Activated CD8-positive, alpha-beta T cell treated with anti-CD3 and anti-CD28 coated beads for 36 hours (primary cell): Measurements from ENCODE around the gene ESX1. TPM values are rescaled to one million over a fixed set of nuclear protein-coding genes. Genes with fewer than 3 reads are reported as not detected.

ENCODE experiments used
- ATAC-seq: fragments of 200-7000 bp; cut with Tn5 transposase; one replicate; pipeline ENCODE4 v1.10.0; 2021; ENCODE audit warnings: mild to moderate bottlenecking, moderate library complexity
- CTCF ChIA-PET: fragments of 350-600 bp; sonication (Branson Sonifier 250); formaldehyde crosslinking; loops from one replicate; lab custom pipeline; 2021; ENCODE audit warnings: antibody characterized with exemption; lab: Charles Lee
- POLR2A ChIA-PET: fragments of 350-600 bp; sonication (Branson Sonifier 250); formaldehyde crosslinking; loops from one replicate; lab custom pipeline; 2021; ENCODE audit warnings: antibody characterized with exemption; lab: Charles Lee
- DNase-seq: peaks from one replicate; pipeline ENCODE4 v3.0.0-alpha.2; 2020
- H3K27ac Mint-ChIP-seq: one replicate; pipeline ENCODE4 v1.8.0; 2021; ENCODE audit warnings: mild to moderate bottlenecking, mixed read lengths
- H3K27me3 Mint-ChIP-seq: one replicate; pipeline ENCODE4 v1.8.0; 2021; ENCODE audit warnings: mixed read lengths
- H3K36me3 Mint-ChIP-seq: one replicate; pipeline ENCODE4 v1.8.0; 2021; ENCODE audit warnings: low read depth, mixed read lengths
- H3K4me1 Mint-ChIP-seq: one replicate; pipeline ENCODE4 v1.8.0; 2021; ENCODE audit warnings: low read depth, mixed read lengths
- H3K4me3 Mint-ChIP-seq: one replicate; pipeline ENCODE4 v1.8.0; 2021; ENCODE audit warnings: mild to moderate bottlenecking, moderate library complexity, mixed read lengths
- H3K9me3 Mint-ChIP-seq: one replicate; pipeline ENCODE4 v1.8.0; 2021; ENCODE audit warnings: mixed read lengths
- intact Hi-C: fragments of 100-400 bp; cut with micrococcal nuclease; formaldehyde crosslinking; loops from one replicate; pipeline ENCODE4 v1.10.0; 2022
- total RNA-seq, 2 experiments: library from RNA; stranded (reverse); gene quantifications; one replicate each; pipeline ENCODE4 v1.2.3, GENCODE V29; 2021
- TF ChIP-seq, protein P1 (sequence below): fragments of 200-600 bp; IDR thresholded peaks from one replicate; pipeline ENCODE4 v1.8.0; 2022; ENCODE audit warnings: antibody characterized with exemption, mild to moderate bottlenecking

Gene ESX1
- total RNA-seq = not detected

DNA sequence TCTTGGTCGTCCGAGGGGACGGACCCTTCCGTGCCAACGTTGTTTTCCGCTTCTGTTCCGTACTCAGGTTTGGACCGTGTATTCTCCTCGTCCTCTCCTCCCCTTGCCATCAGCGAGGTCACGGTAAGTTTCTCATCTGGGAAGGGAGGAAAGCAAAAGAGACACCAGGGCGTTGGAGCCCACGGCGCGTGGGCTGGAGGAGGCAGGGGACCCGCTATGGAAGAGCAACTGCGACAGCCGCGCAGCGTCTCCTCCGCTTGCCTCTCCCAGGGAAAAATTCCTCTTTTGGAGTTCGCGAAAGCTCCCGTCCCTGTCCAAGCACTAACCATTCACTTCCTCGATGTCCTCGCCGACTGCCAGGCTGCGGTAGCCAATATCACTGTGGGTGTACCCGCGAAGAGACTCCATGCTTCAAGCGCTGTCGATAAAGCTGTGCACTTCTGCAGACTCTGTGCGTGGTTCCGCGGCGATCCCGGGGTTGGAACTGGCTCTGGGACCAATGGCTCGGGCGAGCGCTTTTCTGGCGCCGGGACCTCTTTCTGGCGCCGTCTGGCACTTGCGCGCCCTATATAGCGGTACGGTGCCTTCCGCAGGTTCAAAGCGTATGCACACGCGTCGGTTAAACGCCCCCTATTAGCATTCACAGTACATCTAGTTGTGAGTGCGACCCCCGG, at the start of gene ESX1:
Gene ESX1, minus strand, starts transcription at position 492 of the 674 bp plus-strand sequence. Its CDS starts 84 bp downstream, at position 408.
- no peak for ATAC-seq
- H3K27me3 Mint-ChIP-seq = peaks cover 29% of the 10 kb centered on the region
- no peaks in the 10 kb centered on the region for H3K9me3 Mint-ChIP-seq

DNA sequence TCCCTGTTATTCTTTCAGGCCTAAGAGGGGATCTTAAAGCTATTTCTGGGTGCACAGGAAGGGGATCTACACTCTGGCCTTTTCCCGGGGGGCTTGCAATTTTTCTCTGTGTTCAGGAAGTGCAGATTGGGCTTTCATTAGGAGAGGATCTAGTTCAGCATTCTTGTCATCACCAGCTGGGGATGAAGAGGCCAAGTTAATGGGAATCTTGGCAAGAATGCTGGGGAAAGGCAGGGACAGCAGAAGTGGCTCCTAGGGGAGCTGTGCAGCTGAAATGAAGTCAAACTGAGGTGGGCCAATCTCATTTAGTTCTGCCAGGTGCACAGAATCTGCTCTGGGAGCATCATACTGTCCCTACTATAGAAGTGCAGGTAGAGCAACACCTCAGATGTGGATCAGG, 40.9 kb upstream of the ESX1 start:
- Mint-ChIP-seq H3K36me3 (no peaks in the 10 kb centered on the region), H3K4me1 (no peaks in the 10 kb centered on the region), H3K9me3 (no peaks in the 10 kb centered on the region), H3K27ac (no peak overlapping the region), H3K27me3 (peaks cover 5% of the 10 kb centered on the region), H3K4me3 (no peak overlapping the region)
- ChIA-PET CTCF (no interaction called here), POLR2A (no interaction called here)
- intact Hi-C loops = no loop called here
- TF ChIP-seq, protein P1, sequence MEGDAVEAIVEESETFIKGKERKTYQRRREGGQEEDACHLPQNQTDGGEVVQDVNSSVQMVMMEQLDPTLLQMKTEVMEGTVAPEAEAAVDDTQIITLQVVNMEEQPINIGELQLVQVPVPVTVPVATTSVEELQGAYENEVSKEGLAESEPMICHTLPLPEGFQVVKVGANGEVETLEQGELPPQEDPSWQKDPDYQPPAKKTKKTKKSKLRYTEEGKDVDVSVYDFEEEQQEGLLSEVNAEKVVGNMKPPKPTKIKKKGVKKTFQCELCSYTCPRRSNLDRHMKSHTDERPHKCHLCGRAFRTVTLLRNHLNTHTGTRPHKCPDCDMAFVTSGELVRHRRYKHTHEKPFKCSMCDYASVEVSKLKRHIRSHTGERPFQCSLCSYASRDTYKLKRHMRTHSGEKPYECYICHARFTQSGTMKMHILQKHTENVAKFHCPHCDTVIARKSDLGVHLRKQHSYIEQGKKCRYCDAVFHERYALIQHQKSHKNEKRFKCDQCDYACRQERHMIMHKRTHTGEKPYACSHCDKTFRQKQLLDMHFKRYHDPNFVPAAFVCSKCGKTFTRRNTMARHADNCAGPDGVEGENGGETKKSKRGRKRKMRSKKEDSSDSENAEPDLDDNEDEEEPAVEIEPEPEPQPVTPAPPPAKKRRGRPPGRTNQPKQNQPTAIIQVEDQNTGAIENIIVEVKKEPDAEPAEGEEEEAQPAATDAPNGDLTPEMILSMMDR = no peak
- ATAC-seq (no peak), DNase-seq (no peak)

More for the DNA sequence above, at the start of gene ESX1:
- ChIA-PET POLR2A (no interaction called here), CTCF (interaction anchor here (1.0 to 1.5 kb wide), 2 partner anchors 16 to 60 kb away, joined by 3 to 6 read pairs; no protein-coding TSS in a partner anchor)
- Mint-ChIP-seq H3K4me3 (peak within 1 kb of the TSS; percentile 58), H3K36me3 (no peaks in the 10 kb centered on the region), H3K27ac (no peak within 1 kb of the TSS), H3K4me1 (peaks cover 5% of the 10 kb centered on the region)
- intact Hi-C loops = no loop called here
- peak; percentile 1 for DNase-seq
- TF ChIP-seq, protein P1 = no peak

DNA sequence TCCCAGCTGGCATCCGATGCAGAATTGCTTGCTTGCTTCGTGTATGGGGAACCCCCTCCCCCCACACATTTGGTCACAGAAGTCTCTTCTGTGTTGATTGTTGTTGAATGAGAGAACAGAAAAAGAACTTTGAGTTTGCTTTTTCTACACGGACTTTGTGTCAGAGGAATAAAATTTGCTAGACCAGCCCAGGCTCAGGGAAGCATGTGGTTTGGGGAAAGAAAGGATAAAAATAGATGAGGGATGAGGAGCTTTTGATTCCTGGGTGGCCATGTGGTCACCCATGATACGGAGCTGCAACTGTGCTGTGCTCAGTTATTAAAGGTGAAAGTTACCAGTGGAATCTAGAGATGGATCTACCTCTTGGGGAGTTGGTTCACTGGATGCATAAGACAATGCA, 34.2 kb upstream of the ESX1 start:
- H3K27ac Mint-ChIP-seq = no peak overlapping the region

DNA sequence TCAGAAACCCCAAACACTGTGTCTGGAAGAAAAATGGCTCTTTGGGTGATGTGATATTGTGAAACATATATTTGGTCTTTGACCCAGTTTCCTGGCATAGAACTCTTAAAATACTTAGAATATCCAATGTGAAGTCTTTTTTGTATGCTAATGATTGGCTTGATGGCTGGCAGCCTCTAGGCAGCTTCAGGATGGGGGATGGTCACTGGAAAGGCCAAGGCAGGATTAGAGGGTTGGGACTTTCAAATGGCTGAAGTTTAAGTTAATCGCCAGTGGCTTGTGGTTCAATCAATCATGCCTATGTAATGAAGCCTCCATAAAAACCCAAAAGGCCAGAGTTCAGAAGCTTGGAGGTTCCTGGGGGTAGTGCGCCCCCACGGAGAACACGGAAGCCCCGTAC, 33.5 kb upstream of the ESX1 start:
- H3K27me3 Mint-ChIP-seq = peaks cover 3% of the 10 kb centered on the region

More for the DNA sequence above, 34.2 kb upstream of the ESX1 start:
- TF ChIP-seq, protein P1 = no peak
- Mint-ChIP-seq H3K36me3 (no peaks in the 10 kb centered on the region), H3K4me1 (no peaks in the 10 kb centered on the region), H3K9me3 (no peaks in the 10 kb centered on the region), H3K27me3 (peaks cover 3% of the 10 kb centered on the region), H3K4me3 (no peak overlapping the region)
- CTCF ChIA-PET = interaction anchor here (1.2 kb wide), 1 partner anchor 19 kb away, joined by 3 read pairs; no protein-coding TSS in a partner anchor
- POLR2A ChIA-PET = no interaction called here
- intact Hi-C loops = no loop called here
- ATAC-seq (no peak), DNase-seq (no peak)

DNA sequence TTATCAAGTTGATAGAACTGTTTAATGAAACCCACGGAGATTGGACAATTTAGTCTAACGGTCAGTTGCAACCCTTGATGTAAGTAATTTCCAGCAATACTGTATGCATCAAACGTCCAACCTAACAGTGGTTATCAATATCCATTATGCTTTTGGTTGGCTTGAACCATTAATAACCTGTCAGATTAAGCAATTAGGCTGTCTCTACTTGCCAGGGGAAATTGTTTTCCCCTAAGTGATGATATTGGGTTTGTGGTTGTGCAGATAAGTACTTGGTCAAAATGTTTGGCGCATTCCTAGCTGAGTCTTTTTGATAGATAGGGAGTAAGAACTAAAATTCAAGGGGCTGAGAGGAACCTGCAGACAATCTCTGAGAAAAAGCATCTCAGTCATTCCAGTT, 30.5 kb upstream of the ESX1 start:
- intact Hi-C loops = no loop called here

More for the DNA sequence above, 33.5 kb upstream of the ESX1 start:
- no peak overlapping the region for H3K4me3 Mint-ChIP-seq
- no peaks in the 10 kb centered on the region for H3K9me3 Mint-ChIP-seq
- ChIA-PET POLR2A (interaction anchor here (0.6 kb wide), 1 partner anchor 667 kb away, joined by 3 read pairs; no protein-coding TSS in a partner anchor), CTCF (no interaction called here)
- no peak overlapping the region for H3K27ac Mint-ChIP-seq
- H3K36me3 Mint-ChIP-seq = no peaks in the 10 kb centered on the region
- ATAC-seq (no peak), DNase-seq (no peak)
- H3K4me1 Mint-ChIP-seq = no peaks in the 10 kb centered on the region
- intact Hi-C loops = no loop called here
- TF ChIP-seq, protein P1 = no peak

More for the DNA sequence above, 30.5 kb upstream of the ESX1 start:
- peaks cover 4% of the 10 kb centered on the region for H3K27me3 Mint-ChIP-seq
- ChIA-PET POLR2A (no interaction called here), CTCF (no interaction called here)
- ATAC-seq = no peak
- no peak overlapping the region for H3K27ac Mint-ChIP-seq
- H3K9me3 Mint-ChIP-seq = no peaks in the 10 kb centered on the region
- H3K4me3 Mint-ChIP-seq = no peak overlapping the region
- no peaks in the 10 kb centered on the region for H3K36me3 Mint-ChIP-seq
- H3K4me1 Mint-ChIP-seq = no peaks in the 10 kb centered on the region
- TF ChIP-seq, protein P1 = no peak
- no peak for DNase-seq
